HG03064 (cell line): Measurements from ENCODE around the gene MARCHF10.
A peak's percentile ranks its signal among the peaks of the same experiment; 100 is the strongest.

ENCODE experiments used
- ATAC-seq: cut with Tn5 transposase; IDR thresholded peaks from one replicate; pipeline ENCODE4 v1.9.1; 2021; ENCODE audit warnings: low read depth; ENCODE audit not compliant: unreplicated experiment

Gene MARCHF10

GRCh38 chr17:62665599-62665998, 142.5 kb downstream of the MARCHF10 start:
- ATAC-seq: no peak

- no peak for ATAC-seq
Observed at GRCh38 chr17:62664336-62665120, 143.6 kb downstream of the MARCHF10 start.

GRCh38 chr17:62663304-62663703, 144.8 kb downstream of the MARCHF10 start:
- ATAC-seq: no peak

- no peak for ATAC-seq
Observed at GRCh38 chr17:62662855-62663254, 145.3 kb downstream of the MARCHF10 start.

- ATAC-seq: no peak
Observed at GRCh38 chr17:62661337-62661736, 146.8 kb downstream of the MARCHF10 start.

- ATAC-seq: no peak
Observed at GRCh38 chr17:62660629-62661118, 147.4 kb downstream of the MARCHF10 start.

GRCh38 chr17:62658136-62658920, 149.8 kb downstream of the MARCHF10 start:
- no peak for ATAC-seq

GRCh38 chr17:62657690-62658089, 150.4 kb downstream of the MARCHF10 start:
- no peak for ATAC-seq

GRCh38 chr17:62657145-62657665, 150.9 kb downstream of the MARCHF10 start:
- no peak for ATAC-seq

GRCh38 chr17:62656446-62656845, 151.7 kb downstream of the MARCHF10 start:
- ATAC-seq: no peak

- no peak for ATAC-seq
Observed at GRCh38 chr17:62655656-62656055, 152.5 kb downstream of the MARCHF10 start.

- ATAC-seq: no peak
Observed at GRCh38 chr17:62653826-62654761, 154.0 kb downstream of the MARCHF10 start.

GRCh38 chr17:62653002-62653825, 154.9 kb downstream of the MARCHF10 start:
- ATAC-seq: peak; percentile 86

GRCh38 chr17:62652251-62653001, 155.7 kb downstream of the MARCHF10 start:
- ATAC-seq: no peak
